Loucy (cell line): ENCODE data around the gene MAJIN.
"Not testable (repeated sequence)": the region's sequence is repeated elsewhere in the genome, so short reads cannot be mapped to it uniquely, and the experiment has no call there.

ENCODE experiments used
- EZH2phosphoT487 ChIP-seq: fragments of 200-600 bp; IDR thresholded peaks from 2 replicates; pipeline ENCODE4 v1.6.1; 2018; ENCODE audit warnings: antibody characterized with exemption, mild to moderate bottlenecking, moderate library complexity, borderline replicate concordance
- TF ChIP-seq, protein P1 (sequence below): fragments of 200-600 bp; sonication (generic); conservative IDR thresholded peaks from 2 replicates; pipeline ENCODE4 v1.5.1; 2014; ENCODE audit warnings: mild to moderate bottlenecking, antibody characterized with exemption, low read length

GRCh38 chr11:64983339-64983738, 11.4 kb upstream of the MAJIN start:
- TF ChIP-seq, protein P1, sequence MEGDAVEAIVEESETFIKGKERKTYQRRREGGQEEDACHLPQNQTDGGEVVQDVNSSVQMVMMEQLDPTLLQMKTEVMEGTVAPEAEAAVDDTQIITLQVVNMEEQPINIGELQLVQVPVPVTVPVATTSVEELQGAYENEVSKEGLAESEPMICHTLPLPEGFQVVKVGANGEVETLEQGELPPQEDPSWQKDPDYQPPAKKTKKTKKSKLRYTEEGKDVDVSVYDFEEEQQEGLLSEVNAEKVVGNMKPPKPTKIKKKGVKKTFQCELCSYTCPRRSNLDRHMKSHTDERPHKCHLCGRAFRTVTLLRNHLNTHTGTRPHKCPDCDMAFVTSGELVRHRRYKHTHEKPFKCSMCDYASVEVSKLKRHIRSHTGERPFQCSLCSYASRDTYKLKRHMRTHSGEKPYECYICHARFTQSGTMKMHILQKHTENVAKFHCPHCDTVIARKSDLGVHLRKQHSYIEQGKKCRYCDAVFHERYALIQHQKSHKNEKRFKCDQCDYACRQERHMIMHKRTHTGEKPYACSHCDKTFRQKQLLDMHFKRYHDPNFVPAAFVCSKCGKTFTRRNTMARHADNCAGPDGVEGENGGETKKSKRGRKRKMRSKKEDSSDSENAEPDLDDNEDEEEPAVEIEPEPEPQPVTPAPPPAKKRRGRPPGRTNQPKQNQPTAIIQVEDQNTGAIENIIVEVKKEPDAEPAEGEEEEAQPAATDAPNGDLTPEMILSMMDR, result not testable (repeated sequence)
- TF ChIP-seq EZH2phosphoT487, result not testable (repeated sequence)
